ENCODE results near the gene CREB5. TPM values are rescaled to one million over a fixed set of nuclear protein-coding genes. Genes with fewer than 3 reads are reported as not detected.

The CREB5 gene
- total RNA-seq, 1 experiment from 2014 or later: 0.49 TPM

DNA sequence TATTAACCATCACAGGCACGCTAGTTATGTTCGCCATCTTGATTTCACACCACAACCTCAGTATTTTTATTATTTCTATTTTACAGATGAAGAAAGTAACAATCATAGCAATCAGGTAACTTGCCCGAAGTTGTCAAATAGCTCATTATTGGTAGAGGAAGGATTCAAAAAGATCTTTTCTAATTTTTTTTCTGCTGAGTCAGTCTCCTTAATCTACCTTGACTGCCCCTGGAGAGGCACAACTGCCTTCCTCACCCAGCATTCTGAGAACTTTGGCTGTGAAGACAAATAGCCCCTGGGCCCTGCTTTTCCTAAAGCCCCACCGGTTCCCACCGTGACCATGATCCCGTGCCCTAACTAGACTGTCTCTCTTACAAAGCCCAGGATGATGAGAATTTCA lies 446.6 kb downstream of the CREB5 start (continued):
- TF ChIP-seq TCF7L2 (IDR thresholded peaks at IDR 0.05; ENCODE audit: borderline replicate concordance, extremely low read depth, insufficient read depth, insufficient read length): no peak
- TF ChIP-seq FOSL1 (IDR thresholded peaks at IDR 0.05; ENCODE audit: low read depth): no peak
- TF ChIP-seq, protein P1, sequence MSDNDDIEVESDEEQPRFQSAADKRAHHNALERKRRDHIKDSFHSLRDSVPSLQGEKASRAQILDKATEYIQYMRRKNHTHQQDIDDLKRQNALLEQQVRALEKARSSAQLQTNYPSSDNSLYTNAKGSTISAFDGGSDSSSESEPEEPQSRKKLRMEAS (IDR thresholded peaks at IDR 0.05): no peak
- no peak for TF ChIP-seq SIN3A (IDR thresholded peaks at IDR 0.05; ENCODE audit: low read depth)

DNA sequence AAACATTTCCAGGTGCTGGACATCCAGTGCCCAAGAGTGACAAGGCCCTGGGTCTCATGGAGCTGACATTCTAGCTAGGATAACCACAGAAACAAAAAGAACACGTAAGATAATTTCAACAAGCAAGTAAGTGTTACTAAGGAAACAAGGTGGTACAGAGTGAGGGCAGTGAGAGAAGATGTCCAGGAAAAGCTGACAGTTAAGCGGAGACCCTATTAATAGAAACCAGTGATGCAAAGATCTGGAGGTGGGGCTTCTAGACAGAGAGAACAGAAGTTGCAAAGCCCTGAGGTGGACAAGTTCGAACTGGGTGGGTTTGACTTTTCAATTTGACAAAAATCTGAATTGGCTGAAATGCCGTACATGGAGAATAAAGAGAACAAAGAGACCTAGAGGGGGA lies 449.5 kb downstream of the CREB5 start:
- TF ChIP-seq TCF7L2 (IDR thresholded peaks at IDR 0.05; ENCODE audit: borderline replicate concordance, extremely low read depth, insufficient read depth, insufficient read length) (no peak), SRF (IDR thresholded peaks at IDR 0.05; ENCODE audit: low read depth) (no peak), FOSL1 (IDR thresholded peaks at IDR 0.05; ENCODE audit: low read depth) (no peak), ZFX (IDR thresholded peaks at IDR 0.05) (no peak), CEBPB (IDR thresholded peaks at IDR 0.05; ENCODE audit: low read depth) (no peak), RAD21 (IDR thresholded peaks at IDR 0.05; ENCODE audit: low read depth) (no peak), SIN3A (IDR thresholded peaks at IDR 0.05; ENCODE audit: low read depth) (no peak)
- TF ChIP-seq, protein P2, sequence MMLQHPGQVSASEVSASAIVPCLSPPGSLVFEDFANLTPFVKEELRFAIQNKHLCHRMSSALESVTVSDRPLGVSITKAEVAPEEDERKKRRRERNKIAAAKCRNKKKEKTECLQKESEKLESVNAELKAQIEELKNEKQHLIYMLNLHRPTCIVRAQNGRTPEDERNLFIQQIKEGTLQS (IDR thresholded peaks at IDR 0.05): no peak
- TF ChIP-seq, protein P1 (IDR thresholded peaks at IDR 0.05): no peak
- TF ChIP-seq, protein P3, sequence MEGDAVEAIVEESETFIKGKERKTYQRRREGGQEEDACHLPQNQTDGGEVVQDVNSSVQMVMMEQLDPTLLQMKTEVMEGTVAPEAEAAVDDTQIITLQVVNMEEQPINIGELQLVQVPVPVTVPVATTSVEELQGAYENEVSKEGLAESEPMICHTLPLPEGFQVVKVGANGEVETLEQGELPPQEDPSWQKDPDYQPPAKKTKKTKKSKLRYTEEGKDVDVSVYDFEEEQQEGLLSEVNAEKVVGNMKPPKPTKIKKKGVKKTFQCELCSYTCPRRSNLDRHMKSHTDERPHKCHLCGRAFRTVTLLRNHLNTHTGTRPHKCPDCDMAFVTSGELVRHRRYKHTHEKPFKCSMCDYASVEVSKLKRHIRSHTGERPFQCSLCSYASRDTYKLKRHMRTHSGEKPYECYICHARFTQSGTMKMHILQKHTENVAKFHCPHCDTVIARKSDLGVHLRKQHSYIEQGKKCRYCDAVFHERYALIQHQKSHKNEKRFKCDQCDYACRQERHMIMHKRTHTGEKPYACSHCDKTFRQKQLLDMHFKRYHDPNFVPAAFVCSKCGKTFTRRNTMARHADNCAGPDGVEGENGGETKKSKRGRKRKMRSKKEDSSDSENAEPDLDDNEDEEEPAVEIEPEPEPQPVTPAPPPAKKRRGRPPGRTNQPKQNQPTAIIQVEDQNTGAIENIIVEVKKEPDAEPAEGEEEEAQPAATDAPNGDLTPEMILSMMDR (IDR thresholded peaks at IDR 0.05 in 2 of 3, conservative IDR thresholded peaks at IDR 0.05 in 1 of 3; ENCODE audit: borderline replicate concordance in 1 of 3, insufficient read depth in 1 of 3, low read depth in 2 of 3, low read length in 2 of 3): no peak
- TF ChIP-seq, protein P4, sequence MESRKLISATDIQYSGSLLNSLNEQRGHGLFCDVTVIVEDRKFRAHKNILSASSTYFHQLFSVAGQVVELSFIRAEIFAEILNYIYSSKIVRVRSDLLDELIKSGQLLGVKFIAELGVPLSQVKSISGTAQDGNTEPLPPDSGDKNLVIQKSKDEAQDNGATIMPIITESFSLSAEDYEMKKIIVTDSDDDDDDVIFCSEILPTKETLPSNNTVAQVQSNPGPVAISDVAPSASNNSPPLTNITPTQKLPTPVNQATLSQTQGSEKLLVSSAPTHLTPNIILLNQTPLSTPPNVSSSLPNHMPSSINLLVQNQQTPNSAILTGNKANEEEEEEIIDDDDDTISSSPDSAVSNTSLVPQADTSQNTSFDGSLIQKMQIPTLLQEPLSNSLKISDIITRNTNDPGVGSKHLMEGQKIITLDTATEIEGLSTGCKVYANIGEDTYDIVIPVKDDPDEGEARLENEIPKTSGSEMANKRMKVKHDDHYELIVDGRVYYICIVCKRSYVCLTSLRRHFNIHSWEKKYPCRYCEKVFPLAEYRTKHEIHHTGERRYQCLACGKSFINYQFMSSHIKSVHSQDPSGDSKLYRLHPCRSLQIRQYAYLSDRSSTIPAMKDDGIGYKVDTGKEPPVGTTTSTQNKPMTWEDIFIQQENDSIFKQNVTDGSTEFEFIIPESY (IDR thresholded peaks at IDR 0.05; ENCODE audit: extremely low read depth, insufficient replicate concordance, low read length): no peak
- H3K79me2 ChIP-seq (ENCODE audit: insufficient read depth, low read length): no peaks in the 10 kb centered on the region
- CTCF ChIA-PET: interaction anchor here (0.6 kb wide), 1 partner anchor 397 kb away, joined by 3 read pairs; no protein-coding TSS in a partner anchor
- no peak overlapping the region for H3K9ac ChIP-seq (ENCODE audit: low read length)
- intact Hi-C loops (cut with micrococcal nuclease): no loop called here
- H4K20me1 ChIP-seq (ENCODE audit: insufficient read depth): no peaks in the 10 kb centered on the region
- no peaks in the 10 kb centered on the region for H3K9me3 ChIP-seq (ENCODE audit: control insufficient read depth in 1 of 2, insufficient read depth in 1 of 2, low read depth in 1 of 2, low read length in 2 of 2)
- H3K4me2 ChIP-seq (ENCODE audit: low read length): no peak overlapping the region
- no peak overlapping the region for H2AFZ ChIP-seq (ENCODE audit: low read depth, low read length, poor library complexity, severe bottlenecking)
- RAD21 ChIA-PET (ENCODE audit: low non-redundant PET in 1 of 2, low total read pairs in 2 of 2, uncharacterized antibody in 2 of 2, unreplicated experiment in 2 of 2): no interaction called here
- POLR2A ChIA-PET: no interaction called here
- H3K27ac ChIP-seq (ENCODE audit: low read depth, low read length): no peak overlapping the region
- no peaks in the 10 kb centered on the region for H3K36me3 ChIP-seq (ENCODE audit: control insufficient read depth in 1 of 2, insufficient read depth in 2 of 2, low read length in 2 of 2)
- H3K4me1 ChIP-seq (ENCODE audit: control insufficient read depth in 1 of 2, insufficient read depth in 2 of 2, low read length in 2 of 2): peaks cover 1 to 4% of the 10 kb centered on the region in 2 experiments; a peak in 3 of 4 replicates
- ATAC-seq: no peak
- BruUV-seq (replicated peaks): no TSS peak
- H3K4me3 ChIP-seq (replicated peaks in 1 of 2; ENCODE audit: low read depth in 1 of 2, low read length in 2 of 2): no peak overlapping the region
- no peaks in the 10 kb centered on the region; the same call in 1 of the 2 replicates for H3K27me3 ChIP-seq (ENCODE audit: insufficient read depth, low read length)
- no peaks in the 10 kb centered on the region for H3K9me2 ChIP-seq (ENCODE audit: insufficient read depth)
- no peak for DNase-seq (ENCODE audit: low read depth, low spot score)
